ENCODE results near the gene MERTK.
"Not testable (repeated sequence)": the region's sequence is repeated elsewhere in the genome, so short reads cannot be mapped to it uniquely, and the experiment has no call there.

The MERTK gene

DNA sequence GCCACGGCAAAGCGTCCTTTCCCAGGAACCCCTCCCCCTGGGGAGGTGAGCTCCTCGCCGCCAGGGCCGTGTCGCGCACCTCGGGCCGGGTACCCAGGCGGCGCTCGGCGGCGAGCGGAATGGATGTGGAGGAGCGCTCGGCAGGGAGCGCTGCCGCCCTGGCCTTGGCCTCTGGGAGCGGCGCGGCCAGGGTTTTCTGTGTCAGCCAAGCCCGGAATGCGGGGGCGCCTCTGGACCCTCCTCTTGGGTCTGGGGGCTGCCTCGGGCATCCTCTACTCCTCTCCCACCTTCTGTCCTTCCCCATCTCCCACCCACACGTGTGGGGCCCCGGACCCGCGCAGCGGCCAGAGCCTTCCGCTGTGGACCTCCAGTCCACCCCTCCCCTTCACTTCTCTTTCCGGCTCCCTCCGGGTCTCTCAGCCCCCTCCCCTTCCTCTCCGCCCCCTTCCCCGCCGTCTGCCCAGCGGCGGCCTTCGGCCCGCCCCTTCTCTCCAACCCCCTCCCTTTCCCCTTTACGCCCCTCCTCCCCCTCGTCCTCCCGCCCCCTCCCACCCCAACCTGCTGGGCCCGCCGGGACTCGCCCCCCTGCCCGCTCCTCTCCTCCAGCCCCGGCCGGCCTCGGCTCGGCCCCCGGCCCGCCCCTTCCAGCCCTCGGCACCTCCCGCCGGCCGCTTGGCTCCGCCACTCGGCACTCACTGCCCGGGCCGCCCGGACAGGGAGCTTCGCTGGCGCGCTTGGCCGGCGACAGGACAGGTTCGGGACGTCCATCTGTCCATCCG, at the start of gene MERTK:
TSS of gene MERTK (plus strand) at position 684 of the 779 bp plus-strand sequence. CDS start 129 bp downstream, outside the sequence.
- peak; percentile 55 for DNase-seq

DNA sequence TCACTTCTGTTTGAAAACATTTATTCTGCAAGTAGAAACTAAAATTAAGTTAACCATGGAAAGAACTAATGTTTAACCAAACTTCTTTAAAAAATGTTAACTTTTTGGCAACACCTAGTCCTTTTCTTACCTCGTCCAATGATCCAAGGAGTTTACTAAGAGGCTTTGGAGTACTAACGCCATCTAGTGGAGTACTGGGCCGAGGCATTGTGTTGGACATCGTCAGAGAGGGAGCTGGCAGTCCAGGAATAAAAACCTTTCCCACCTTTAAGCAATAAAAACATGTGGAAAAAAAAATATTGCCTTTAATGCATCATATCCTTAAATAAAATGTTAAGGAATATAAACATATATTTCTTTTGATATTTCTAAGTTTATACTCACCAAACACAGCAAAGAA, 47.8 kb upstream of the MERTK start:
- peak; percentile 3 for DNase-seq

DNA sequence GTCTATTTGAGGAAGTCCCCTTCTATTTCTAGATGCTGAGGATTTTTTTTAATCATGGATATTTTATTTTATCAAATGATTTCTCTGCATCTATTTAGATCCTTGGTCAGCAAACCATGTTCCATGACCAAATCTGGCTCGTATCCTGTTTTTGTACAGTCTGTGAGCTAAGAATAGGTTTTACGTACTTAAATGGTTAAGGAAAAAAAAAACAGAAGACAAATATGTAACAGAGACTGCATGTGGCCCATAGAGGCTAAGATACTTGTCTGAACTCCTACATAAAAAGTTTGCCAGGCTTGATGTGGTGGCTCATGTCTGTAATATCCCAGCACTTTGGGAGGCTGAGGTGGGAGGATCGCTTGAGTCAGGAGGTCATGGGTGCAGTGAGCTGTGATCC, 45.9 kb upstream of the MERTK start:
- DNase-seq = not testable (repeated sequence)

DNA sequence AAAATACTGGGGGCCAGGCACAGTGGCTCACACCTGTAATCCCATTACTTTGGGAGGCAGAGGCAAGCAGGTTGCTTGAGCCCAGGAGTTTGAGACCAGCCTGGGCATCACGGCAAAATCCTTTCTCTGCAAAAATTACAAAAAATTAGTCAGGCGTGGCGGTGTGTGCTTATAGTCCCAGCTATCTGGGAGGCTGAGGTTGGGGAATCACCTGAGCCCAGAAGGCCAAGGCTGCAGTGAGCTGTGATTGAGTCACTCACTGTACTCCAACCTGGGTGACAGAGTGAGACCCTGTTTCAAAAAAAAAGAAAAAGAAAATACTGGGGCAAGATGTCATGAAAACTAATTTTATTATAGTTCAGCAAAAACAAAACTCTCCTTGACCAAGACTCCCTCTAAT, 38.4 kb upstream of the MERTK start:
- DNase-seq = not testable (repeated sequence)

DNA sequence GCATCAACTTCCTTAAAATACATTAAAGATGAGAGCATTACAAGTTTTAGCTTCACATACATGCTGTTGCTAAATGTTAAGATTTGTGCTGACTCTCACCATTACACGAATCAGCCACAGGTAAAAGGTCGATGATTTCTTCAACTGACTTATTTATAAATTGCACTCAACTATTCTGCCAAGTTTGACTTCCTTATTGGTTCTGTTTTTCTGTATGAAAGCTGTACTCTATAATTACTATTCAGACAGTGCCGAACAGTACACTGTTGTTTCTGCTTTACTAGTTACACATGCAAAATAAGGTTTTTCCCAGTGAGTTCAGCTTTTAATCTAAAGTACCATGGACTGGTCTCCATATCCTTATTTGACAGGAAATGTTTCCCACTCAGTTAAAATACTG, 33.3 kb upstream of the MERTK start:
- DNase-seq = not testable (repeated sequence)

DNA sequence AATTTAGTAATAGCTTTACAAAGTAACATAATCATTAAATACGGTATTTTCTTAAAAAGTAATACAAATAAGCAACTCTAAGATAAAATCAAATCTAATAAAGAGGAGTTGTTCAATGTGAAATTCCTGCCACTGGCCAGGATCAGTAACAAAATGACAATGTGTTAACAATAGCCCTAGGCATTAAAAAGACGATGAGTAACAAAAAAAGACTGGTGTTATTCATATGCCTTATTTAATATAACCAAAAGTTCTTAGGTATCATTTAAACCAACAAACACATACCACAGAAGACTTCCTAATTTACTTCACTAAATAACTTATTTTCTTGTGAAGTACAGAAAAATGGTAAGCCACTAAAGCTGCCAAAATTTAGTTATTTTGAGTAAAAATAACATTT, 25.6 kb upstream of the MERTK start:
- not testable (repeated sequence) for DNase-seq

DNA sequence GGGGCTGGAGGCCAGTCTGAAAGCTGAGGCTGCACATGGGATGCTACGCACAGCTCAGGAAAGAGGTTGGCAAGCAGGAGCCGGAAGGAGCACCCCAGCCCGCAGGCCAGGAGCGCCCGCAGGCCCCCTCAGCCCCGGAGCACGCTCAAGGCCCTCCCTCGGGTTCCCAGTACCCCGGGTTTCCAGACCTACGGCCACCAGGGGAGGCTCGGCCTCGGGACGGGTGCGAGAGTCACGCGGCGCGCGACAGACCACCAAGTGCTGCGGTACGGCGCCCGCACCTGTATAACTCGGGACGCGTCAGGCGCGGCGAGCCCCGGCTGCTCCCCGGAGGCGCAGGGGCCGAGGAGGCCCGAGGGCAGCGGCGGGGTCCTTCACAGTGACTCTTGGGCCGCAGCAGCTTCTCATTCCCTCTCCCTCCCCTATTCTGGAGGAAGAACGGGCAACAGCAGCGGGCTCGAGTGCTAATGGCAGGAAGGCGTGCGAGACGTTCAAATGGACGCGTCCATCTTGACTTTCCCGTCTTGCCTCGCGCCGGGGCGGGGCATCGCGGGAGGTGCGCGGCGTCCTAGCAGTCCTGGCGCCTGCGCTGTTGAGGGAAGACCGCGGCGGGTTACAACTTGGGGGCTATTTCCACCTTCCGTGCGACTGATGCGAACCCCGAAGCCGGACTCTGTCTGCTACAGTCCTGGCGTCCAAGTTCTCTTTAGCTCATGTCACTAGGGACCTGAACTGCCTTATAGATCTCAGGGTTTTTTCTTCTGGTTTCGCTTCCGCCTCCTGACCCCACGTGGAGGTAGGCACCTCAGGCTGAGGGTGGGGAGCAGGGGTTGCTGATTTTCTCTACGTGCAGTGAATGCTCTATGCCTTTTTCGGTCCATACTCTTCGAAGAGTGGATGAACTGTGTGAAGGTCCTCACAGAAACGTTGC, 14.5 kb upstream of the MERTK start, which contains the start of gene ANAPC1:
TSS of gene ANAPC1 (minus strand) at position 533 of the 931 bp plus-strand sequence. CDS start 3,368 bp downstream, outside the sequence.
- DNase-seq = peak; percentile 80

DNA sequence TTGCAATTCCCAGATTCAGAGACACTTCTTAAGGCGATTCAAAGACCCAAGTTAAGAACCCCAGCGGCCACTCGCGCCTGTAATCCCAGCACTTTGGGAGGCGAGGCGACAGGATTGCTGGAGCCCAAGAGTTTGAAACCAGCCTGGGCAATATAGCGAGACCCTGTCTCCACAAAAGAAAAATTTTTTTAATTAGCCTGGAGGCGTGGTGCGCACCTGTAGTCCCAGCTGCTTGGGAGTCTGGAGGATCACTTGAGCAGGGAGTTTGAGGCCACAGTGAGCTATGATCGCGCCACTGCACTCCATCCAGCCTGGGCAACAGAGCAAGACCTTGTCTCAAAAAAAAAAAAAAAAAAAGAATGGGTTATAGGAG, 13.8 kb upstream of the MERTK start:
- DNase-seq = no peak

DNA sequence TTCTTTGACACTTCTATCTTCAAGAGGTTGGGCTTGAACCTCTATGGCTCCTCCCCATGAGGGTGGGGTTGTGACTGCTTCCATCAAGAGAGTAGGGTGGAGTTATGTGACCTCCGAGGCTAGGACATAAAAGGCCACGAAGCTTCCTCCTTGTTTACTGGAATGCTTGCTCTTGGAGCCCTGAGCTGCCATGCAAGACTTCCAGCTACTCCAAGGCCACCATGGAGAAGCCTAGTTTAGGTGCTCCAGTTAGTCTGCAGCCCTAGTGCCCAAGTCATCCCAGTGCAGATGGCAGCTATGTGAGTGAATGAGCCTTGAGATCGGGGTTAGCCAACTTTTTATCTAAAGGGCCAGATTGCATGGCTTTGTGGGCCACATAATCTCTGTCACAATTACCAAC, 2.4 kb upstream of the MERTK start:
- peak; percentile 55 for DNase-seq

DNA sequence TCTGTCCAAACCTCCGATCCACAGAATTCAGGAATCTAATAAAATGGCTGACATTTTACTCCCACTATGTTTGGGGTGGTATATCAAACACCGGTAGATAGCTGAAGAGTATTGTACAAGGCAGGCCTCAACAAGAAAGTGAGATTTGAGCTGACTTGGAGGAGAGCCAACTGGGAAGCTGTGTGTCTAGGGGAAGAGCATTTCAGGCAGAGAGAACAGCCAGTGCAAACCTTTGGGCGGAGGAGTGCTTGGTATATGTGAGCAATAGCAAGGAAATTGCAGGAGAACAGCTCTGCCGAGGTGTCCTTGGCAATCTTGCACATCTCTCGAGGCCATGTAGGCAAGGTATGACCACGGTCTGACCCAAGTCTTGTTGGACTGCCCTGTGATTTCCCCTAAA, 1.8 kb upstream of the MERTK start:
- DNase-seq = no peak

DNA sequence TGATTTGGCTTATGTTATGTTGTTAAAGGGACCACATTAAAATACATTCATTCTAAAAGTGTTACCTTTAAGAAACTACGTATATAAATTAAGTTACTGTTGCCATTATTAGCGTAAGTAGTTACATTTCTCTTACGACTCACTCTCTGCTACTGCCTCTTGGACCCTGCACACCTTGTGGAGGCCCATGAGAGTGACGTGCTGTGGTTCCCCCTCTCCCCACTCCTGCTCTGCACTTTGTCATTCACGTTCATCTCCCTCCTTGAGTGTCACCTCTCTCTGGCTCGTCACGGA, 830 bp upstream of the MERTK start:
- no peak for DNase-seq

DNA sequence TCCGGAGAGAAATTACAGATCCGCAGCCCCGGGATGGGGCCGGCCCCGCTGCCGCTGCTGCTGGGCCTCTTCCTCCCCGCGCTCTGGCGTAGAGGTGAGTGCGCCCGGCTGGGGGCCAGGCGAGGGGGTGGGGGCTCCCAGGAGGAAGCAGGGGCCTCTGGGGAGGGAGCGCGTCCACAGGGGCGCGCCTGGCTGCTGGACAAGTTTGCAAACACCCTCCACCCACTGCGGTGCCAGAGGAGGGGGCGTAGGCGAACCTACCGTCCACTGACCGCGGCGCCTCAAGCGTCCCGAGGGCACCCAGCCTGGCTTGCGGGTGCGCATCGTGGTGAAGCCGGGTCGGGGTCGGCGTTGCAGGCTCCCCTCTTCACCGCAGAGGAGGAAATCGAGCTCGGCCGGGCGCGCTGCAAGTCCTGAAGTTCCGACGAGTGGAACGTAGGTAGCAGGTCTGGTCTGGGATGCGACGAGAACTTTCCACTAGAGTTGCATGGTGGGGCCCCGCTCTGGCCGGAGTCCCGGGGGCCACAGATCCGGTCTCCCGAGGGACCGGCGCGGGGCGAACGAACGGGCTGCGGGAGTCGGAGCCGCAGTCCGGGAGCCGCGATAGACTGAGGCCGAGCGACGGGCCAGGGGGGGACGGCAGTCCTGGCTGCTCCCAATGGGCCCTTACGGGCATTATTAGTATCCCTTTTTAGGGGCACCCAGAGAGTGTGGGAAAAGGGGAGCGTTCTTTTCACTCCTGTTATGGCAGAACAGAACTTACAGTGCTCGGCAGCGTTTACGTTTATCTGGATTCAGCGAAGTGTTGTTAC, 502 bp downstream of the MERTK start:
- peak; percentile 10 for DNase-seq

DNA sequence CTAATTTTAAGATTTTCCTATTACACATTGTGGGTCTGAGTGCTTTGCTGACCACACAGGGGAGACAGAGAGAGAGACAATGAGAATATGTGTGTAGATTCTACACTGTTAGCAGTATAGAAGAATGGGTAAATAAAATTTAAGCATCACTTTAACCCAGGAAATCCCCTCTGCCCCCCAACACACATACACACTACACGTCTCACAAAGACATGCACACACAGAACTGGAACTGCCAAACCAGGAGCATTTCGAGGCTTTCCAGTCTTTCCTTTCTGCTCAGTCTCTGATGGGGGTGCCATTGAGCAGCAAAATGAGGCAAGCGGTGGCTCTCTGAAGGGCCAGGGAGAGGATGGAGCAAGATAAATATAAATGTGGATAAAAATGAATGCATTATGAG, 2.5 kb downstream of the MERTK start:
- peak; percentile 42 for DNase-seq

DNA sequence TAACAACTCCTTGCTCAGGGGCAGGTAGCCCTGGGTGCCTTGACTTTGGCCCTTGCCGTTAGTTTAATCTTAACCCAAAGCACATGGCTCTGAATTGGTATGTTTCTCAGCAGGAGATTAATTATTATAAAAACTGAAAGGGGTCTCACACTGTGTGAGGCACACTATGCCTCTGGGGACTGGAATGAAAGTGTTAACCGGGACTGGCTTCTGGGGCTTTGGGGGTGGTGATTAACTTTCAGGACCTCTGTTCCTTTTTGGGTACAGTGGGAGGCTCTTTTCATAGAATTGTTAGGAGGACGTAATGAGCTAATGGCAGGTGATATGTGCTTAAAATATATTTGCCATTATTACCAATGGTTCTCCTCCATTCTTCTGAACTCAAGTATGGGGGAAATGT, 5.1 kb downstream of the MERTK start:
- DNase-seq = no peak

DNA sequence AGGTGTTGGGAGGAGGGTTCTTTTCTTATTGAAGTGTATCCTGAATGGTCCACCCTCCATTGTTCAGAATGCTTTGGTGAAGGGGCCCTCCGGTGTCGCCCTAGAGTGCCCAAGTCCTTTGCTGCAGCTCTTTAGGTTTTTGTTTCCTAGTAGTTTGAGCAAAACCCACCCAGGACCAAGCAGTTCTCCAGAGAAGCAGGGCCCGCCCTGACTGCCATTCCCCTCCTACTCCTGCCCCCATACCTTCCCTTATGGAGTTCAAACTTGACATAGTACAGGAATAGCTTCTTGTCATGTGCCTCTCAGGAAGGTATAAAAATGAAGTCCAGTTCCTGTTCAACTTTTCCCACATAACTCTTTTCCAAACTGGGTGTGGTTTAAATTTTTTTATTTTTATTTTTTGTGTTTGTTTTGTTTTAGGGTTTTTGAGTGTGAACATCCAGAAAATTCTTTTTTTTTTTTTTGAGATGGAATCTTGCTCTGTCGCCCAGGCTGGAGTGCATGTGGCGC, 5.6 kb downstream of the MERTK start:
- no peak for DNase-seq

DNA sequence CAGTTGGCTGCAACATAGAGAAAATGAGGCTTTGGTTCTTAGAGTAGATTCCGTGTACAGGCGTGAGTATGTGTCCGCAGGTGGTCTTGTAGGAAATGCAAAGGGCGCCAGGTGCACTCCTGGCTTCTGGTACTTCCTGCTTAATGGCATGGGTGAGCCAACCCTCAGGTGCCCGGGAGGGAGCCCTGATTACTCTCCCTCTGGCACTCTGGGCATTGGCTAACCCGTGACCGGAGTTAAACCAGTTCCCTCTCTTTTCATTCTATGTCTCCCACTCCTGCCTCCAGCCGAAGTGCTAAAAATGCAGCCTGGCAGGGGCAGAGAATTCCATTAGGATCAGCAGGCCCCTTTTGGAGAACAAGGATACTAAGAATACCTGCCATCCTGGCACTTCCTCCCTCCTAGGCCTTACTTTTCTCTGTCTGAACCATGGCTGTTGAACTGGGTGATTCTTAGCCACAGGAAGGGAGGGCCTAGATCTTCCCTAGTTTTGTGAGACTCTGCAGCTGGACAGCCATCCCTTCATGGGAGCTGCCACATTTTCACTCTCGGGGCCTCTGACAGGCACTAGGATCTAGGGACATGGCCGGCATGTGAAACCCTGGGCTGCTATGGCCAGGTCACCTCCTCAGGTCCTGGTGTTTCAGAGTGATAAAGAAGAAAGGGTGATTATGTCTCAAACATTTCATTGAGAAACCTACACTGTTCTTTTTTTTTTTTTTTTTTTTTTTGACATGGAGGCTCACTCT, 6.5 kb downstream of the MERTK start:
- no peak for DNase-seq

DNA sequence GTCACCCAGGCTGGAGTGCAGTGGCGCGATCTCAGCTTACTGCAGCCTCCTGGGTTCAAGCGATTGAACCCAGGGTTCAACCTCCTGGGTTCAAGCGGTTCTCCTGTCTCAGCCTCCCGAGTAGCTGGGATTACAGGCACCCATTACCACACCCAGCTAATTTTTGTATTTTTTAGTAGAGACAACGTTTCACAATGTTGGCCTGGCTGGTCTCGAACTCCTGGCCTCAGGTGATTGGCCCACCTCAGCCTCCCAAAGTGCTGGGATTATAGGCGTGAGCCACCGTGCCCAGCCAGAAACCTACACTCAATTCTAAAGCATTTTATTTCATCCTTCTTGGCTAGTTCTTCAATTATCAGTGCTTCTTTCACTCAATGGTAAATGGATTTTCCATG, 7.1 kb downstream of the MERTK start:
- not testable (repeated sequence) for DNase-seq

DNA sequence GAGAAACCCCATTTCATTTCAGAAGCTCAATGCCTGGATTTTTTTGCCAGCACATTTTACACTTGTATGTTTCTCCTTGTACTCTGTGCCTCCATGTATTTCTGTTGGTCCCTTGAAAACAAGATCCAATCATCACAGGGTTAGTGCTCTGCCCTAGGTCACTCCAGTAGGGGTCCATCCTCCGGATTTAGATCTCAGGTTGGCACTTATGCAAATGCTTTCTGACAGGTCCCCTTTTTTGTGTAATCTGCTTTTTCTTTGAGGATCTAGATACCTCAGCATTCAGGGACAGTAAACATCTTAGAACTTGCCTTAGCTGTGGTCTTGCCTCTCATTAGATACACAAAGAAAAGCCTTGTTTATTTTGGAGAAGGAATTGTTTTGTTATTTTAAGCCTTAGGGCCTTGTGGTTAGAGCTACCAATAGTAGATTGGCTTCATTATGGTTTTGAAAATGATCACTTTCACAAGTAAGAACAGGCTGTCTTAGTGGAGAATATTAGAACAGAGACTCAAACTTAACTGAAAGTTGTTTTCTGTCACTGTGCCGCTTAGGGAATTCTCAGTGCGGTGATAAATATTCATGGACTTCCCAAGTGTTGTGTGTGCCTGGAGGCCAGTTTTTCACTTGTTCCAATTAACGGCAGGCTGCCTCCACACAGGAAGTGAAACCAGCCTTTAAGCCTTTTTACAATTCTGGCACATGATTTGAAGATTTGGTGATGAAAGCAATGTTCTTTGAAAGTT, 7.8 kb downstream of the MERTK start:
- peak; percentile 73 for DNase-seq

DNA sequence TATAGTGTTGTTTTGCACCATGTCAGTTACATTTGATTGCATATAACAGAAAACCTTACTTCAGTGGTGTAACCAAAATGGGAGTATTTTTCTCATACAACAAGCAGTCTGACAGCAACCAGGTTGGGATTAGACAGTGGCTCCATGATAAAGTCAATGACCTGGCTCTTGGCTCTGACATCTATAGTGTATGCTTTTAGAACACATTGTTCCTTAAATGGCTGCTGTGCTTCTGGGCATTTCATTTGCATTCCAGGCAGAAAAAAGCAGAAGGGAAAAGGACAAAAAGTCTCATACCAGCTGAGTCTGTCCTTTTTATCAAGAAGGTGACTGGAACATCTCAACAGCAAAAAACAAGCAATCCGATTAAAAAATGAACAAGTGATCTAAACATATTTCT, 10.2 kb downstream of the MERTK start:
- DNase-seq = no peak

DNA sequence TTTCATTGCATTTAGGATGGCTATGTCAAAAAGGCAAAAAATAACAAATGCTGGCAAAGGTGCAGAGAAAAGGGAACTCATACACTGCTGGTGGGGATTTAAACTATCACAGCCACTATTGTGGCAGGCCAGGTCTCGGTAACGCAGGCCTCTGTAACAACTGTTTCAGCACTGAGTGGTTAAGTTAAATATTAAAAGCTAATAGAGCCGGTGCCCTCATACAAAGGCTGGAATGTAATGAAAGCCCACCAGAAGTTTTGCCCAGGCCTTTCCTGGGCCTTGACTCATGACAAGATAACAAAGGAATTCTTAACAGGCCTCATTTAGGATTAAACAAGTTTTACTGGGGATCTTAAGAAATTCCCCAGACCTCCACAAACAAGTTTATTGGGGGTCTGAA, 10.7 kb downstream of the MERTK start:
- no peak for DNase-seq

DNA sequence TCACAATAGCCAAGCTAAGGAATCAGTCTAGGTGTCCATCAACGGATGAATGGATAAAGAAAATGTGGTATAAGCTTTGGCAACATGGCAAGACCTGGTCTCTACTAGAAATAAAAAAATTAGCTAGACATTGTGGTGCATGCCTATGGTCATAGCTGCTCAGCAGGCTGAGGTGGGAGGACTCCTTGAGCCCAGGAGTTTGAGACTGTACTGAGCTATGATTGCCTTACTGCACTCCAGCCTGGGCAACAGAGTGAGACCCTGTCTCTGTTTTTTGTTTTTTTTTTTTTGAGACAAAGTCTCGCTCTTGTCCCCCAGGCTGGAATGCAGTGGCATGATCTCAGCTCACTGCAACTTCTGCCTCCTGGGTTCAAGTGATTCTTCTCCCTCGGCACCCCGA, 11.6 kb downstream of the MERTK start:
- DNase-seq = not testable (repeated sequence)
